Measurements from ENCODE around the gene FARS2. TPM values are rescaled to one million over a fixed set of nuclear protein-coding genes. Genes with fewer than 3 reads are reported as not detected.
A peak's percentile ranks its signal among the peaks of the same experiment; 100 is the strongest.

The FARS2 gene
- polyA plus RNA-seq, 2 of the 4 experiments (the other 2 are of a cell fraction), result 12.9 to 17.5 TPM

DNA sequence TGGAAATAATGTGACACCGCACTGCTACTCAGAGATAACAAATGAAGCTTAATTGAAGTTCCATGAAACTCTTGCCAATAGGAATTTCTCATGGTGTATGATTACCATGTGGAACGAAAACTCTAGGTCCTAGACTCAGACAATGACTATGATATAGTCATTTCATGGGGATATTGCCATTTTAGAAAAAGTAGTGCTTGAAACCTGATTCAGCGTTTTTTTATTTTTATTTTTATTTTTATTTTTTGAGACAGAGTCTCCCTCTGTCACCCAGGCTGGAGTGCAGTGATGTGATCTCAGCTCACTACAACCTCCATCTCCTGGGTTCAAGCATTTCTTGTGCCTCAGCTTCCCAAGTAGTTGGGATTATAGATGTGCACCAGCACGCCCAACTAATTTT, 253.9 kb downstream of the FARS2 start:
- ChIA-PET POLR2A (no interaction called here), CTCF (no interaction called here)
- no peaks in the 10 kb centered on the region for H3K9me3 ChIP-seq
- no peak for ATAC-seq
- no peak overlapping the region for H3K4me3 ChIP-seq
- DNase-seq (ENCODE audit: low read depth in 1 of 2, low spot score in 1 of 2), result no peak
- no peak overlapping the region for H3K27ac ChIP-seq
- FAIRE-seq, result no peak
- WGBS (ENCODE audit: missing lambda C conversion rate), result 83% methylated on average over 4 of the region's 4 CpGs
- H3K4me2 ChIP-seq, result no peak overlapping the region
- TF ChIP-seq, protein P1, sequence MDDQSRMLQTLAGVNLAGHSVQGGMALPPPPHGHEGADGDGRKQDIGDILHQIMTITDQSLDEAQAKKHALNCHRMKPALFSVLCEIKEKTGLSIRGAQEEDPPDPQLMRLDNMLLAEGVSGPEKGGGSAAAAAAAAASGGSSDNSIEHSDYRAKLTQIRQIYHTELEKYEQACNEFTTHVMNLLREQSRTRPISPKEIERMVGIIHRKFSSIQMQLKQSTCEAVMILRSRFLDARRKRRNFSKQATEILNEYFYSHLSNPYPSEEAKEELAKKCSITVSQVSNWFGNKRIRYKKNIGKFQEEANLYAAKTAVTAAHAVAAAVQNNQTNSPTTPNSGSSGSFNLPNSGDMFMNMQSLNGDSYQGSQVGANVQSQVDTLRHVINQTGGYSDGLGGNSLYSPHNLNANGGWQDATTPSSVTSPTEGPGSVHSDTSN (IDR thresholded peaks at IDR 0.05), result no peak
- no peak for TF ChIP-seq SREBF2 (IDR thresholded peaks at IDR 0.05)
- no peak for TF ChIP-seq EHMT2 (IDR thresholded peaks at IDR 0.05; ENCODE audit: low read depth)
- TF ChIP-seq RFX5 (IDR thresholded peaks at IDR 0.05), result no peak
- no peak for TF ChIP-seq TP53 (CRISPR knock-in tag; IDR thresholded peaks at IDR 0.05)
- TF ChIP-seq BHLHE40 (IDR thresholded peaks at IDR 0.05; ENCODE audit: low read depth, low read length), result no peak
- no peak for TF ChIP-seq KDM5A (IDR thresholded peaks at IDR 0.05)
- no peak for TF ChIP-seq POLR2AphosphoS2 (conservative IDR thresholded peaks at IDR 0.05; ENCODE audit: low read length)
- peak; percentile 21 for TF ChIP-seq MAFK (IDR thresholded peaks at IDR 0.05; ENCODE audit: partially characterized antibody)
- H3K4me1 ChIP-seq, result no peaks in the 10 kb centered on the region

DNA sequence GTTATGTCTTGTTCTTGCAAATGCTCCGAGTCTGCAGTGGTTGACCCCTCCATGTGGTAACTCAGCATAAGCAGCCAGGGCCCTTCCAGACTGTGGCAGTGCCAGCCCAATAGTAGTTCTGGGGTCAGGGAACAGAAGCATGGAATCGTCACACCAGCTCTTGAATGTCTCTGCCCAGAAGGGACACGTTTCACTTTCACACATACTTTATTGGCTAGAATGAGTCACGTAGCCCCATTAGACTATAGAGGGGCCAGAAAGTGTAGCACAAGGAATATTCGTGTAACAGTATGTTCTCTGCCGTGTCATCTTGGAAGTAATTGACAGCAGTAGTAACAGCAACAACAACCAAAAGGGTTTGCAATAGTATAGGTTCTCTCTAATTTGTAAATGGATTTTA, 254.7 kb downstream of the FARS2 start:
- DNase-seq (ENCODE audit: low read depth in 1 of 2, low spot score in 1 of 2), result no peak
- no peaks in the 10 kb centered on the region for H3K4me1 ChIP-seq
- no peak overlapping the region for H3K27ac ChIP-seq
- TF ChIP-seq ZC3H11A (IDR thresholded peaks at IDR 0.05) (no peak), E2F6 (IDR thresholded peaks at IDR 0.05; ENCODE audit: borderline replicate concordance, low read depth) (no peak), FOSL2 (IDR thresholded peaks at IDR 0.05) (no peak), FOSL2 (CRISPR knock-in tag; IDR thresholded peaks at IDR 0.05) (no peak), ZNF302 (CRISPR knock-in tag; IDR thresholded peaks at IDR 0.05) (no peak), SMC3 (IDR thresholded peaks at IDR 0.05) (no peak), NFE2L2 (conservative IDR thresholded peaks at IDR 0.05; ENCODE audit: low read length) (no peak), NR3C1 (IDR thresholded peaks at IDR 0.05) (no peak), EP300 (IDR thresholded peaks at IDR 0.05) (no peak), CTCF (IDR thresholded peaks at IDR 0.05) (no peak), ESRRA (IDR thresholded peaks at IDR 0.05; ENCODE audit: borderline replicate concordance, low read length) (no peak), POLR2AphosphoS2 (conservative IDR thresholded peaks at IDR 0.05; ENCODE audit: low read length) (no peak), RAD21 (conservative IDR thresholded peaks at IDR 0.05 in 1 of 2, IDR thresholded peaks at IDR 0.05 in 1 of 2) (no peak), CBX2 (IDR thresholded peaks at IDR 0.05; ENCODE audit: borderline replicate concordance, low read depth) (no peak), HMGXB4 (CRISPR knock-in tag; IDR thresholded peaks at IDR 0.05; ENCODE audit: borderline replicate concordance) (no peak), POLR2A (IDR thresholded peaks at IDR 0.05; ENCODE audit: low read length) (no peak), RFX5 (IDR thresholded peaks at IDR 0.05) (no peak), HOXB5 (CRISPR knock-in tag; IDR thresholded peaks at IDR 0.05) (no peak)
- TF ChIP-seq, protein P1 (IDR thresholded peaks at IDR 0.05), result no peak
- ChIA-PET POLR2A (no interaction called here), CTCF (no interaction called here)
- no peaks in the 10 kb centered on the region for H3K9me3 ChIP-seq
- ATAC-seq, result no peak
- WGBS (ENCODE audit: missing lambda C conversion rate), result 84% methylated on average over 6 of the region's 6 CpGs
- no peak for FAIRE-seq
- H3K4me2 ChIP-seq, result no peak overlapping the region
- H3K4me3 ChIP-seq, result no peak overlapping the region

Data from A549 (cell line).